HCT116 (cell line): ENCODE measurements around the gene UFD1. TPM values are rescaled to one million over a fixed set of nuclear protein-coding genes. Genes with fewer than 3 reads are reported as not detected.

Experiments
- ATAC-seq: fragments of 200-7000 bp; cut with Tn5 transposase; 2 replicates; pipeline ENCODE4 v1.9.1; 2020; ENCODE audit warnings: mild to moderate bottlenecking, moderate library complexity
- BruUV-seq: library from RNA; stranded (reverse); fragments of 400-500 nt; replicated peaks from 2 replicates; lab custom pipeline; 2021; lab: Mats Ljungman, UMichigan
- CTCF ChIA-PET: fragments of 300-600 bp; sonication (Branson Sonifier 250); formaldehyde crosslinking; loops from one replicate; lab custom pipeline; 2021; ENCODE audit warnings: antibody characterized with exemption; lab: Charles Lee
- POLR2A ChIA-PET: fragments of 300-600, 350-600 bp; sonication (Branson Sonifier 250); formaldehyde crosslinking; loops from one replicate; lab custom pipeline; 2021; ENCODE audit warnings: antibody characterized with exemption; lab: Charles Lee
- RAD21 ChIA-PET, 2 experiments: fragments of 300-600 bp; sonication (Branson Sonifier 250); formaldehyde crosslinking; loops; one replicate each; lab custom pipeline; 2023; ENCODE audit warnings: low total read pairs in 2 of 2; ENCODE audit not compliant: uncharacterized antibody in 2 of 2, unreplicated experiment in 2 of 2, low non-redundant PET in 1 of 2; lab: Charles Lee
- DNase-seq: peaks from one replicate; pipeline ENCODE4 v3.0.0-alpha.2; 2010; ENCODE audit warnings: low read depth, low spot score
- H2AFZ ChIP-seq: fragments of 200-600 bp; shearing (Covaris generic), sonication (generic); 2 replicates; pipeline ENCODE4 v1.6.1; 2017; ENCODE audit warnings: low read depth, mixed run types, mixed read lengths, antibody characterized with exemption, low read length; ENCODE audit not compliant: poor library complexity, severe bottlenecking
- H3K27ac ChIP-seq: 2 replicates; pipeline ENCODE4 v1.5.1; 2012; ENCODE audit warnings: low read depth, low read length
- H3K27me3 ChIP-seq: fragments of 200-600 bp; sonication (generic); 2 replicates; pipeline ENCODE4 v1.6.1; 2016; ENCODE audit warnings: mixed run types, low read length, mixed read lengths; ENCODE audit not compliant: insufficient read depth
- H3K36me3 ChIP-seq, 2 experiments: fragments of 200-500 bp in 1 of 2; fragments of 200-600 bp in 1 of 2; sonication (Bioruptor generic) in 1 of 2; sonication (generic) in 1 of 2; 2 replicates each; pipeline versions ENCODE4 v1.5.1 to v1.6.1; 2014 to 2016; ENCODE audit warnings: low read length in 2 of 2, inconsistent platforms in 1 of 2, mixed read lengths in 1 of 2, mixed run types in 1 of 2; ENCODE audit not compliant: insufficient read depth in 2 of 2, control insufficient read depth in 1 of 2
- H3K4me1 ChIP-seq, 2 experiments: fragments of 200-600 bp in 1 of 2; sonication (generic) in 1 of 2; 2 replicates each; pipeline versions ENCODE4 v1.5.1 to v1.6.1; 2012 to 2017; ENCODE audit warnings: low read length in 2 of 2, inconsistent platforms in 1 of 2, mild to moderate bottlenecking in 1 of 2, mixed read lengths in 1 of 2, mixed run types in 1 of 2, moderate library complexity in 1 of 2; ENCODE audit not compliant: insufficient read depth in 2 of 2, control insufficient read depth in 1 of 2
- H3K4me2 ChIP-seq: fragments of 200-600 bp; sonication (generic); 2 replicates; pipeline ENCODE4 v1.6.1; 2017; ENCODE audit warnings: mixed run types, low read length, mixed read lengths
- H3K4me3 ChIP-seq, 2 experiments: fragments of 200-600 bp in 1 of 2; sonication (generic) in 1 of 2; replicated peaks in 1 of 2; 2 replicates each; pipeline ENCODE4 v1.5.1; 2011 to 2016; ENCODE audit warnings: low read length in 2 of 2, control low read depth in 1 of 2, low read depth in 1 of 2, mild to moderate bottlenecking in 1 of 2, mixed read lengths in 1 of 2, mixed run types in 1 of 2
- H3K79me2 ChIP-seq: fragments of 200-600 bp; sonication (generic); 2 replicates; pipeline ENCODE4 v1.6.1; 2017; ENCODE audit warnings: mild to moderate bottlenecking, mixed run types, low read length, moderate library complexity, mixed read lengths; ENCODE audit not compliant: insufficient read depth
- H3K9ac ChIP-seq: fragments of 200-600 bp; sonication (generic); 2 replicates; pipeline ENCODE4 v1.6.1; 2016; ENCODE audit warnings: low read length, mixed read lengths
- H3K9me2 ChIP-seq: fragments of 200-600 bp; sonication (generic), shearing (Covaris generic); 2 replicates; pipeline ENCODE4 v1.6.1; 2017; ENCODE audit warnings: mixed run types, mild to moderate bottlenecking, moderate library complexity; ENCODE audit not compliant: insufficient read depth
- H3K9me3 ChIP-seq, 2 experiments: fragments of 200-500 bp in 1 of 2; fragments of 200-600 bp in 1 of 2; sonication (Bioruptor generic) in 1 of 2; sonication (generic) in 1 of 2; 2 replicates each; pipeline ENCODE4 v1.6.1; 2014 to 2017; ENCODE audit warnings: low read length in 2 of 2, mixed read lengths in 2 of 2, inconsistent platforms in 1 of 2, low read depth in 1 of 2, mild to moderate bottlenecking in 1 of 2, mixed run types in 1 of 2, moderate library complexity in 1 of 2; ENCODE audit not compliant: control insufficient read depth in 1 of 2, insufficient read depth in 1 of 2
- H4K20me1 ChIP-seq: fragments of 200-600 bp; sonication (generic), shearing (Covaris generic); 2 replicates; pipeline ENCODE4 v1.6.1; 2017; ENCODE audit warnings: mixed run types, mild to moderate bottlenecking, moderate library complexity; ENCODE audit not compliant: insufficient read depth
- CBX3 ChIP-seq: IDR thresholded peaks from 2 replicates; pipeline ENCODE4 v1.6.1; 2012; ENCODE audit warnings: low read depth
- CEBPB ChIP-seq: IDR thresholded peaks from 2 replicates; pipeline ENCODE4 v1.6.1; 2012; ENCODE audit warnings: low read depth
- CTCF ChIP-seq, 3 experiments: fragments of 200-600 bp in 1 of 3; sonication (generic) in 1 of 3; IDR thresholded peaks in 2 of 3; conservative IDR thresholded peaks in 1 of 3; 2 replicates each; pipeline ENCODE4 v1.5.1; 2012 to 2017; ENCODE audit warnings: low read depth in 2 of 3, low read length in 2 of 3, antibody characterized with exemption in 1 of 3, borderline replicate concordance in 1 of 3, control low read depth in 1 of 3, mild to moderate bottlenecking in 1 of 3, mixed read lengths in 1 of 3, mixed run types in 1 of 3, moderate library complexity in 1 of 3; ENCODE audit not compliant: insufficient read depth in 1 of 3
- EGR1 ChIP-seq: IDR thresholded peaks from 2 replicates; pipeline ENCODE4 v1.6.1; 2012; ENCODE audit warnings: low read depth
- EZH2 ChIP-seq: fragments of 200-600 bp; sonication (generic); IDR thresholded peaks from 2 replicates; pipeline ENCODE4 v1.6.1; 2017; ENCODE audit warnings: antibody characterized with exemption, mixed run types
- FOSL1 ChIP-seq: IDR thresholded peaks from 2 replicates; pipeline ENCODE4 v1.6.1; 2012; ENCODE audit warnings: low read depth
- MAX ChIP-seq: IDR thresholded peaks from 2 replicates; pipeline ENCODE4 v1.6.1; 2012
- POLR2AphosphoS5 ChIP-seq: IDR thresholded peaks from 2 replicates; pipeline ENCODE4 v1.6.1; 2011; ENCODE audit warnings: mild to moderate bottlenecking, low read depth, low read length, moderate library complexity
- RAD21 ChIP-seq: IDR thresholded peaks from 2 replicates; pipeline ENCODE4 v1.6.1; 2012; ENCODE audit warnings: low read depth, mild to moderate bottlenecking
- SIN3A ChIP-seq: IDR thresholded peaks from 2 replicates; pipeline ENCODE4 v1.6.1; 2012; ENCODE audit warnings: low read depth
- SP1 ChIP-seq: IDR thresholded peaks from 2 replicates; pipeline ENCODE4 v1.6.1; 2012; ENCODE audit warnings: low read depth
- TCF7L2 ChIP-seq: IDR thresholded peaks from 2 replicates; pipeline ENCODE4 v1.7.0; 2011; ENCODE audit warnings: borderline replicate concordance, inconsistent platforms; ENCODE audit not compliant: insufficient read depth, insufficient read length; ENCODE audit errors: extremely low read depth
- ZFX ChIP-seq: fragments of 450-650 bp; IDR thresholded peaks from 2 replicates; pipeline ENCODE4 v1.6.1; 2017
- intact Hi-C: fragments of 100-400 bp; cut with micrococcal nuclease; formaldehyde crosslinking; loops from 2 replicates; pipeline ENCODE4 v1.10.0; 2022
- total RNA-seq: library from RNA; stranded (reverse); gene quantifications from one replicate; pipeline ENCODE4 v1.2.1, GENCODE V29; 2021; ENCODE audit not compliant: unreplicated experiment
- TF ChIP-seq, protein P1 (sequence below): IDR thresholded peaks from 2 replicates; pipeline ENCODE4 v1.6.1; 2012
- TF ChIP-seq, protein P2 (sequence below): IDR thresholded peaks from 2 replicates; pipeline ENCODE4 v1.6.1; 2012; ENCODE audit warnings: low read depth

UFD1 gene
- total RNA-seq, 1 experiment from 2014 or later, result 97.5 TPM

GRCh38 chr22:19461506-19461905 lies 17.5 kb downstream of the UFD1 start:
- no peak overlapping the region for H2AFZ ChIP-seq
- H3K36me3 ChIP-seq, result peaks cover 40 to 46% of the 10 kb centered on the region in 2 experiments
- no peaks in the 10 kb centered on the region for H3K9me2 ChIP-seq
- no peak overlapping the region for H3K27ac ChIP-seq
- intact Hi-C loops, result no loop called here
- BruUV-seq, result no TSS peak
- H3K4me2 ChIP-seq, result no peak overlapping the region
- H3K4me3 ChIP-seq, result no peak overlapping the region
- TF ChIP-seq, protein P1, sequence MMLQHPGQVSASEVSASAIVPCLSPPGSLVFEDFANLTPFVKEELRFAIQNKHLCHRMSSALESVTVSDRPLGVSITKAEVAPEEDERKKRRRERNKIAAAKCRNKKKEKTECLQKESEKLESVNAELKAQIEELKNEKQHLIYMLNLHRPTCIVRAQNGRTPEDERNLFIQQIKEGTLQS, result no peak
- TF ChIP-seq, protein P2, sequence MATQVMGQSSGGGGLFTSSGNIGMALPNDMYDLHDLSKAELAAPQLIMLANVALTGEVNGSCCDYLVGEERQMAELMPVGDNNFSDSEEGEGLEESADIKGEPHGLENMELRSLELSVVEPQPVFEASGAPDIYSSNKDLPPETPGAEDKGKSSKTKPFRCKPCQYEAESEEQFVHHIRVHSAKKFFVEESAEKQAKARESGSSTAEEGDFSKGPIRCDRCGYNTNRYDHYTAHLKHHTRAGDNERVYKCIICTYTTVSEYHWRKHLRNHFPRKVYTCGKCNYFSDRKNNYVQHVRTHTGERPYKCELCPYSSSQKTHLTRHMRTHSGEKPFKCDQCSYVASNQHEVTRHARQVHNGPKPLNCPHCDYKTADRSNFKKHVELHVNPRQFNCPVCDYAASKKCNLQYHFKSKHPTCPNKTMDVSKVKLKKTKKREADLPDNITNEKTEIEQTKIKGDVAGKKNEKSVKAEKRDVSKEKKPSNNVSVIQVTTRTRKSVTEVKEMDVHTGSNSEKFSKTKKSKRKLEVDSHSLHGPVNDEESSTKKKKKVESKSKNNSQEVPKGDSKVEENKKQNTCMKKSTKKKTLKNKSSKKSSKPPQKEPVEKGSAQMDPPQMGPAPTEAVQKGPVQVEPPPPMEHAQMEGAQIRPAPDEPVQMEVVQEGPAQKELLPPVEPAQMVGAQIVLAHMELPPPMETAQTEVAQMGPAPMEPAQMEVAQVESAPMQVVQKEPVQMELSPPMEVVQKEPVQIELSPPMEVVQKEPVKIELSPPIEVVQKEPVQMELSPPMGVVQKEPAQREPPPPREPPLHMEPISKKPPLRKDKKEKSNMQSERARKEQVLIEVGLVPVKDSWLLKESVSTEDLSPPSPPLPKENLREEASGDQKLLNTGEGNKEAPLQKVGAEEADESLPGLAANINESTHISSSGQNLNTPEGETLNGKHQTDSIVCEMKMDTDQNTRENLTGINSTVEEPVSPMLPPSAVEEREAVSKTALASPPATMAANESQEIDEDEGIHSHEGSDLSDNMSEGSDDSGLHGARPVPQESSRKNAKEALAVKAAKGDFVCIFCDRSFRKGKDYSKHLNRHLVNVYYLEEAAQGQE, result no peak
- TF ChIP-seq EGR1 (no peak), MAX (no peak), POLR2AphosphoS5 (no peak), ZFX (no peak), RAD21 (no peak), EZH2 (no peak), SIN3A (no peak), SP1 (no peak), CTCF (IDR thresholded peaks at IDR 0.05 in 2 of 3, conservative IDR thresholded peaks at IDR 0.05 in 1 of 3; ENCODE audit: borderline replicate concordance in 1 of 3, insufficient read depth in 1 of 3, low read depth in 2 of 3, low read length in 2 of 3) (no peak), CBX3 (no peak), TCF7L2 (no peak), CEBPB (no peak), FOSL1 (no peak)
- H3K4me1 ChIP-seq, result no peaks in the 10 kb centered on the region
- H3K9me3 ChIP-seq, result no peaks in the 10 kb centered on the region
- ATAC-seq, result no peak
- POLR2A ChIA-PET, result interaction anchor here (1.8 kb wide), 1 partner anchor 16 kb away, joined by 5 read pairs; no protein-coding TSS in a partner anchor
- RAD21 ChIA-PET, result no interaction called here
- CTCF ChIA-PET, result no interaction called here
- no peaks in the 10 kb centered on the region for H4K20me1 ChIP-seq
- H3K27me3 ChIP-seq, result no peaks in the 10 kb centered on the region
- H3K79me2 ChIP-seq, result 0 out of 2 replicates have a peak, but pooled peaks cover 4% of the 10 kb centered on the region
- no peak for DNase-seq
- H3K9ac ChIP-seq, result no peak overlapping the region
